Endodermal cell (in vitro differentiated cells): Measurements from ENCODE around the gene CD69. TPM values are rescaled to one million over a fixed set of nuclear protein-coding genes. Genes with fewer than 3 reads are reported as not detected.

Experiments
- DNase-seq: peaks from one replicate; pipeline ENCODE4 v3.0.0-alpha.2; 2017
- H3K27ac ChIP-seq: 2 replicates; pipeline ENCODE4 v1.5.1; 2013; ENCODE audit warnings: mild to moderate bottlenecking, low read depth, low read length, moderate library complexity
- H3K27me3 ChIP-seq: 2 replicates; pipeline ENCODE4 v1.6.1; 2013; ENCODE audit warnings: mild to moderate bottlenecking, low read length, moderate library complexity; ENCODE audit not compliant: insufficient read depth, control insufficient read depth, poor library complexity, severe bottlenecking
- H3K36me3 ChIP-seq: 2 replicates; pipeline ENCODE4 v1.7.0; 2013; ENCODE audit warnings: mild to moderate bottlenecking, low read length, moderate library complexity; ENCODE audit not compliant: control insufficient read depth, insufficient read depth
- H3K4me1 ChIP-seq: one replicate; pipeline ENCODE4 v1.7.0; 2013; ENCODE audit warnings: low read length; ENCODE audit not compliant: control insufficient read depth, insufficient read depth
- H3K4me3 ChIP-seq: 2 replicates; pipeline ENCODE4 v1.5.1; 2013; ENCODE audit warnings: mild to moderate bottlenecking, low read length, moderate library complexity
- H3K9ac ChIP-seq: 2 replicates; pipeline ENCODE4 v1.6.1; 2013; ENCODE audit warnings: mild to moderate bottlenecking, low read length, moderate library complexity; ENCODE audit not compliant: poor library complexity, severe bottlenecking; ENCODE audit errors: extremely low read depth
- H3K9me3 ChIP-seq: 2 replicates; pipeline ENCODE4 v1.6.1; 2013; ENCODE audit warnings: mild to moderate bottlenecking, low read length, moderate library complexity; ENCODE audit not compliant: control insufficient read depth
- H3K27ac Mint-ChIP-seq: 2 replicates; pipeline ENCODE4 v1.8.0; 2020; ENCODE audit warnings: mixed read lengths
- H3K27me3 Mint-ChIP-seq: 2 replicates; pipeline ENCODE4 v1.8.0; 2021; ENCODE audit warnings: mild to moderate bottlenecking, mixed read lengths; ENCODE audit not compliant: insufficient read depth
- H3K36me3 Mint-ChIP-seq: 2 replicates; pipeline ENCODE4 v1.8.0; 2020; ENCODE audit warnings: low read depth, mixed read lengths
- H3K4me1 Mint-ChIP-seq: 2 replicates; pipeline ENCODE4 v1.8.0; 2020; ENCODE audit warnings: mixed read lengths
- H3K4me3 Mint-ChIP-seq: 2 replicates; pipeline ENCODE4 v1.8.0; 2020; ENCODE audit warnings: mild to moderate bottlenecking, moderate library complexity, mixed read lengths
- H3K9me3 Mint-ChIP-seq: 2 replicates; pipeline ENCODE4 v1.8.0; 2020; ENCODE audit warnings: mild to moderate bottlenecking, mixed read lengths
- CTCF ChIP-seq: fragments of 200-600 bp; sonication (generic); conservative IDR thresholded peaks from 2 replicates; pipeline ENCODE4 v1.5.0; 2021; ENCODE audit warnings: antibody characterized with exemption, mild to moderate bottlenecking
- WGBS, 2 experiments: methylation state at CpG; one replicate each; pipeline versions ENCODE4 v1.1.5 to v1.1.7; 2013; ENCODE audit warnings: missing lambda C conversion rate in 2 of 2, mixed read lengths in 1 of 2; ENCODE audit not compliant: insufficient coverage in 1 of 2, insufficient read length in 1 of 2; 5-methylcytosine and 5-hydroxymethylcytosine counted together
- total RNA-seq, 2 donors: library from RNA; stranded (reverse); fragmentation: NEBNext Ultra II Directional in 1 of 2; extraction: Animal tissue kit (Norgen Biotek cat#: 25700) in 1 of 2; gene quantifications; 2 replicates in 1 of 2; 3 replicates in 1 of 2; pipeline ENCODE4 v1.2.1, GENCODE V29; 2021

The CD69 gene
- total RNA-seq, 2 donors from 2014 or later, result not detected

DNA sequence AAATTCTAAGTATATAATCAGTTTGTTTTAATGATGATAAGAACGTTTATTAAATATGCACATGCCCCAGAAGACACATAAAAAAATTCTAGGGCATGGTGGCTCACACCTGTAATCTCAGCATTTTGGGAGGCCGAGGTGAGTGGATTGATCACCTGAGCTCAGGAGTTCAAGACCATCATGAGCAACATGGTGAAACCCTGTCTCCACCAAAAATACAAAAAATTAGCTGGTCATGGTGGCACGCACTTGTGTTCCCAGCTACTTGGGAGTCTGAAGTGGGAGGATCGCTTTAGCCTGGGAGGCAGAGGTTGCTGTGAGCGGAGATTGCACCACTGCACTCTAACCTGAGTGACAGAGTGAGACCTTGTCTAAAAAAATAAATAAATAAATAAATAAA lies 4.0 kb downstream of the CD69 start:
- 82 to 95% methylated on average over 3 to 5 of the region's 5 CpGs for WGBS, 2 experiments
- no peak overlapping the region for H3K4me3 Mint-ChIP-seq
- no peaks in the 10 kb centered on the region for H3K36me3 ChIP-seq
- no peak for TF ChIP-seq CTCF
- H3K36me3 Mint-ChIP-seq, result no peaks in the 10 kb centered on the region
- H3K9me3 ChIP-seq, result no peaks in the 10 kb centered on the region
- no peak for DNase-seq
- no peaks in the 10 kb centered on the region for H3K9me3 Mint-ChIP-seq
- H3K27me3 ChIP-seq, result no peaks in the 10 kb centered on the region
- peaks cover 2% of the 10 kb centered on the region for H3K4me1 ChIP-seq
- H3K4me1 Mint-ChIP-seq, result no peaks in the 10 kb centered on the region
- no peaks in the 10 kb centered on the region for H3K27me3 Mint-ChIP-seq
- H3K4me3 ChIP-seq, result no peak overlapping the region
- H3K27ac ChIP-seq, result no peak overlapping the region
- no peak overlapping the region for H3K27ac Mint-ChIP-seq
- H3K9ac ChIP-seq, result no peak overlapping the region

- Histone ChIP-seq H3K27ac (no peak overlapping the region), H3K9me3 (no peaks in the 10 kb centered on the region), H3K36me3 (no peaks in the 10 kb centered on the region), H3K9ac (no peak overlapping the region), H3K27me3 (no peaks in the 10 kb centered on the region), H3K4me1 (peaks cover 2% of the 10 kb centered on the region), H3K4me3 (no peak overlapping the region)
- Mint-ChIP-seq H3K36me3 (no peaks in the 10 kb centered on the region), H3K4me3 (no peak overlapping the region), H3K27me3 (no peaks in the 10 kb centered on the region), H3K9me3 (no peaks in the 10 kb centered on the region), H3K27ac (no peak overlapping the region), H3K4me1 (no peaks in the 10 kb centered on the region)
- no peak for DNase-seq
- WGBS, 2 experiments, result 100% methylated on average over 1 to 2 of the region's 2 CpGs
- no peak for TF ChIP-seq CTCF
Observed at GRCh38 chr12:9756170-9756569, 4.5 kb downstream of the CD69 start.

DNA sequence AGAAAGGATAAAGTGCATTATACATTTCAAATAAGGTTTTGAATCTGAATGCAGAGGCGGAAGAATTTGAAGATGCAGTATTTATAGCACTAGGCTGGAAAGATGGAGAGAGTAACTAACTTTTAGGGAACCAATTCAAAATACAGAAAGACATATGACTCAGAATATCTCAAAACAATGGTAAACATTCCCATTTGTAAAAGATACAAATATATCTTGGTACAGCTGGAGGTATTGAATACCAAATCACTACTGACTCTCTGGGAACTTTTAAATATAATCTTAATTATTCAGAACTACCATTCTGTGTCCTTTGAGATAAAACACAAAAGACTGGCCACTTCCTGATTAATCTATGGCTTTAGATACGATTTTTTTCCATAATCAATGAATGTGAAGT lies 5.1 kb downstream of the CD69 start:
- Mint-ChIP-seq H3K4me3 (no peak overlapping the region), H3K27me3 (no peaks in the 10 kb centered on the region), H3K36me3 (no peaks in the 10 kb centered on the region), H3K4me1 (peaks cover under 1% of the 10 kb centered on the region), H3K27ac (no peak overlapping the region), H3K9me3 (no peaks in the 10 kb centered on the region)
- Histone ChIP-seq H3K9ac (no peak overlapping the region), H3K27me3 (no peaks in the 10 kb centered on the region), H3K4me3 (no peak overlapping the region), H3K36me3 (no peaks in the 10 kb centered on the region), H3K27ac (no peak overlapping the region), H3K9me3 (no peaks in the 10 kb centered on the region), H3K4me1 (peaks cover 2% of the 10 kb centered on the region)
- no peak for DNase-seq
- 95 to 100% methylated on average over 1 to 2 of the region's 2 CpGs for WGBS, 2 experiments
- TF ChIP-seq CTCF, result no peak
